NCI-H82 (cell line): ENCODE data around the gene TNFRSF11A.
A peak's percentile ranks its signal among the peaks of the same experiment; 100 is the strongest.

Experiments
- DNase-seq: peaks from one replicate; lab custom pipeline; 2025; lab: John Stamatoyannopoulos, UW

Gene TNFRSF11A

DNA sequence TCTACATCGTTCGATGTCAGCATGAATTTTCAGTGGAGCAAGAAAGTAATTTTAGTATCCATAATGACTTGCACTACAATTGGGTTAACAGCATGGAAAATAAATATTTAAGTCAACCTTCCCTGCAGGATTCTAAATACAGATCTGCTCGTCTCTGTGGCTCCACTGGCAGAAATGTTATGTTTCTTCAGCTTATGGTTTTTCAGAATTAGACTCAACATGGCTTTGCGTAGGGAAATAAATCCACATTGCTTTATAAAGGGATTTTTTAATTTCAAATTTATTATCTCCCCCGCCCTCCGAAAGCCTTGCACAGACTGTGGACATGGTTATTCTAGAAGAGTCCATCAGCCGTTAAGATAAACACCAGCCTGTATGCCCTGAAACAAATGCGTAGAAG, 18.2 kb downstream of the TNFRSF11A start:
- no peak for DNase-seq

DNA sequence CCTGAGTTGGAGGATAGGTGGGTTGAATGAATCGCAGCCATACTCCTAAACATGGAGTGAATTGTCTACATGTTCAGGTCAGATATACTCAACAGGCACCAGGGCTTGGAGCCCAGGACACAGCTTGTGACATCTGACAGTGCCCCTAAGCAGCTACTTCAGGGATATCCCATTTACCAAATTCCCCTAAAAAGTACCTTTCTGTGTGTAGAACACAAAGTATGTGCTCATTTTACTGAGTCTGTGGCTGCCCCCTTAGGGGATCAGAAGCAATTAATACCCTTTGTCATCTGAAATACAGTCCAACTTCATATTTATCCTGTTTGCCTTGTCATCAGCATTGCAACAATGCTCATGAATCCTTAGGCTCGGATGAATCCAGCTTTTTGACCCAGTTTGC, 20.8 kb downstream of the TNFRSF11A start:
- DNase-seq: no peak

DNA sequence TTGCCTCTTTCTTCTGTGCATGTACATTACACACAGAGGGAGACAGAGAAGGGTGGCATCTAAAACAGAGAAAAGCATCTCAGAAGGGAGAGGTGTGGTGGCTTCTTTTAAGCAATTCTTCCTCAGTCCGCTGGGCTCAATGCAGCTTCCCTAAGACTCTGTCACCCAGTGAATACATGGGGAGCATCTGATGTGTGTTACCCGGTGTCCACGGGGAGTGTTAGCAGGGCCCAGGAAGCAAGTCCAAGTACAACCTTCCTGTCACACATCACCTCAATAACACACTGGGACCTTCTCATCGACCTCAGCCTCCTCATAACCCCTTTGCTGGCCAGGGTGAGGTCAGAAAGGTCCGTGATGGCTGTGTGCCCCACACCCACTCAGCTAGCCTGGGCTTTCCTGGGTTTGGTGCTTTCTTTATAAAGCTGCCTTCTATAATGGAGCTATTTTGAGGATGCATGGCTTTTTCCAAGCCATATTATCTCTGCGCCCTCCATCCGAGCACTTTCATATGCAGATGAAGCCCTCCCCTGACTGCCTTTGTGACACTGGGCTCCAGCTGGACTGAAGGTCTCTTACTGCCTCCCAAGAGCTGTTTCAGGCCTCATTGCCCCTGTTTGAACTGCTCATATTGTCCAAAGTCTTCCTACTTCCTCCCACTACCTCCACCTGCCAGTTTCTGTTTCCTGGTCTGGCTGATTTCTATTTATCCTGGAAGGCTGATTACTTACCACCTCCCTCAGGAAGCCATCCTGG, 21.4 kb downstream of the TNFRSF11A start:
- no peak for DNase-seq

DNA sequence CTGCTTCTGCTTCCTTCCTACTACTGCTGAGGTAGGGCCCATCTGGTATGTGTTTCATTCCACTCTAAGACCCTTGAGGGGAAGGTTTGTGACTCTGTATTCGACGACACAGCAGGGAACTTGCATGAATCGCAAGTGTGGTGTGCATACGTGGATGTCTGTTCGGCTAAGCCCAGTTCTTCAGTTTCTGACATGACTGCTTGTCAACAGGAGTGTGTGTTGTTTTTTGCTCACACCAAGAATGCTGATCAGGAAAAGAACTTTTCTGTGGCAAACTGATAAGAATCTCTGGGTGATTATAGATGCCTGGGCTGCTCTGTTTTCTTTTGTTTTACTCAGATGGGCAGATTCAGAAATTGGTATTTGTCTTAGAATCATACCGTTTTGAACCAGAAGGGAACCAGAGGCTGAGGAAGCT, 22.0 kb downstream of the TNFRSF11A start:
- no peak for DNase-seq

DNA sequence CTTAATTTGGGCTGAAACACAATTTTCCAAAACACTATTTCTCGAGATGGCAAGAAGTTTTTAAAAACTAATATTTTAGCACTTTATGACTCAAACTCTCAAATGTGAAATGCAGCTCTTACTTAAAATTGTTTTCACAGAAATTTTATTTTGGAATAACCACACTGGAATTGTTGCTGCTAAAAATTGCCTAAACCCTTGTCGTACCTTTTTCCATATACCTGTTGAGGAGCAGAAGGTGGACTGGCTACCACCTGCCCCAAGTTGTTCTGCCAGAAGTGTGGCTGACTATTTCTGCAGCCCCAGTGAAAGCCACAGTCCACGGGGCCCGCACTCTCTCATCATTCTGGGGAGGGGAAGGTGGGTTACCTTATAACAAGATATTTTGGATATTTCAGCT, 23.4 kb downstream of the TNFRSF11A start:
- DNase-seq: no peak

DNA sequence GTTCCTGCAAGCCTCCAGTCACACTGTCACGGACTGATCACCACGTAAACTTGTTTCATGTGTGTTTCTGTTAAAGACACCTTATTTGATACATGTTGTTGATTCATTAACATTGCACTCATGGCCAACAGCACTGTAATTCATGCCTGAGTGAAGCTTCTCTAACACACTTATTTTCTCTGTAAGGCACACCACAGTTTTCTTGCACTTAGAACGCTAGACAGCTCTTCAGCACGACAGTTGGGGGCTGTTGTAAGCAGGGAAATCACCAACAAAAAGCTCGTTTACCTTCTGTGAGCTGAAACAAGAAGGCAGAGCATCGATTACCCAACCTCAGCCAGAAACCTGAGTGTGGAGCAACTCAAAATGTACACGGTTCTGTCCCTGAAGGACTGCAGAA, 28.1 kb downstream of the TNFRSF11A start:
- no peak for DNase-seq

DNA sequence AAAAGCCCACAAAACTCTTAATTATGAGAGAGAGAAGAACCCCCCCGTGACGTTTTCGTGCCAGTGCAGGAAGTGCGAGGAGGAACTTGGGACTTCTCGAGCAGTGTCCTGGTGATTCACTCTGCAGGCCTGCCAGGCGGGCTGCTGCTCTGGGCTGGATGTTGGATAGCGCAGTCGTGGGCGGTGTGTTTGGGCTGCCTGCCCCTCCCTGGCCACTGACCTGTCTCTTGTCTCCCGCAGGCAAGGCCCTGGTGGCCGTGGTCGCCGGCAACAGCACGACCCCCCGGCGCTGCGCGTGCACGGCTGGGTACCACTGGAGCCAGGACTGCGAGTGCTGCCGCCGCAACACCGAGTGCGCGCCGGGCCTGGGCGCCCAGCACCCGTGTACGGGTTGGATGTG, 29.0 kb downstream of the TNFRSF11A start:
- no peak for DNase-seq

DNA sequence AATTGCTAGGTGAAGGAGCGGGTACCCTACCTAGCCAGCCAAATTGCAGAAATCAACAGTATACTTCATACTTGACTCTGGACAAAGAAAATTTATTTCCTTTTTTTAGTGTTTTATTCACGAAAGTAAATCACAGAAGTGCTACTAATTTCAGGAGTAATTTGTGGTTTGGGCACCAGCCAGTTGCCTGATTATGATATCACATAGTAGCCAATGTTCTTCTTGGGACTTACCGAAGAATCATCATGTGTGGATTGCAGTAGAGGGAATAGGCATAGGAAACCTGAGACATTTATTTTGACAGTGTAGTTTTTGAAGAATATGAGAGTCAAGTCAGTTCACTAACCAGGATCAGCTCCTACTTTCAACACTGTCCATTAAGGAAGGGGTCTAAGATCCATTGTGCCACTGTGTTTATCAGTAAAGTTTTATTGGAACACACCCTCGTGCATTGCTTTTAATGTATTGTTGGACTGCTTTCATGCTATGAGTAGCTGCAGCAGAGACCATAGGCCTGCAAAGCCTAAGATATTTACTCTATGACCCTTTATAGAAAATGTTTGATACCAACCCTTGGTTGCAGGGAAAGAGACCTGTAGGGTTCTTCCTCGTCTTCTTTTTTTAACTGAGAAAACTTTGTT, 32.1 kb downstream of the TNFRSF11A start:
- no peak for DNase-seq

DNA sequence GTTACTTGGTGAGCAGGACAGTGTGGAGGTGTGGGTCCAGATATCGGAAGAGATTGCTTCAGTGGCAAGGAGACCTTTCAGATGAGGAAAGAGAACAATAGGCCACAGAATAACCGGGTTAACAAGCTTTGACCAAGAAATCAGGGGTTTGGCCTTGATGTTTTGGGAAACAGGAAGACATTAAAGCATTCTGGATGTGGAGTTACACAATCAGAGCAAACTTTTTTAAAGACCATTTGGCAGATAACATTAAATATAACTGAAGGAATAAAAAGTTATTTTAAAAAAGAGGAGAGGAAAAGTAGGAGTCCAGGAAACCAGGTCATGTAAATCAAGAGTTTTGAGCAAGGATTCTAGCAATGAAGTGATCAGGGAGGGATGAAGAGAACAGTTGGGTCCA, 35.7 kb downstream of the TNFRSF11A start:
- no peak for DNase-seq

DNA sequence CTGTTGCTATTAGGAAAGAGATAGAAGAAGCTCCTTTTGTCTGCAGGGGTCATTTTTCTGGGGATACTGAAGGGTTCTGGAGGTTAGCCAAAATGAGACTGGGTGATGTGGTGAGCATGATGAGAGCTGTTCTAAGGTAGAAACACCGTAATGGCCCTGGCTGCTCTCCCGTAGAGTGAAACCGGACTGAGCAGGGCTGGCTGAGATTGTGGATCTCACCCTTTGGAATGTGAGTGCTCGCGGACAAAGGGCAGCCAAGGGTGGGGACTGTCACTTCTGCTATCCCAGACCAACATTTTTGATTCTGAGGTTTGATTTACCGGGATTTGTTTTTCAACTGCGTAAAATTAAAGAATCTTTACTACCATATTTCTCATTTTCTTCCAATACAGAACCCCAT, 36.2 kb downstream of the TNFRSF11A start:
- DNase-seq: no peak

DNA sequence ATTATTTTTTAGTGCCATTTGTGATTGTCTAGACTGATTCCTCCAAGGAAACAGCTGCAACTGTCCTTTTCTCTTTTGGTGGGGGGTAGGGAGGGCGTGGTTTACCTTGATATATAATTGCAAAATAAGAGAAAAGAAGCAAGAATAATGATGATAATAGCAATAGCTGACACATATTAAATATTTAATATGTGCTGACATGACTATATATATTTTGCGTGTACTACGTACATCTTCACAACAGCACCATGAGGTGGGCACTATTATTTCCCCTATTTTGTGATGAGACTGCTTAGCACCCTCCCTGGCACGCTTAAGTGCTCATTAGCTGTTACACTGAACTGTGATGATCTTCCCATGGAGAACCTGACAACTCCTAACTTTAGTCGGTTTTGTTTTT, 39.4 kb downstream of the TNFRSF11A start:
- no peak for DNase-seq

DNA sequence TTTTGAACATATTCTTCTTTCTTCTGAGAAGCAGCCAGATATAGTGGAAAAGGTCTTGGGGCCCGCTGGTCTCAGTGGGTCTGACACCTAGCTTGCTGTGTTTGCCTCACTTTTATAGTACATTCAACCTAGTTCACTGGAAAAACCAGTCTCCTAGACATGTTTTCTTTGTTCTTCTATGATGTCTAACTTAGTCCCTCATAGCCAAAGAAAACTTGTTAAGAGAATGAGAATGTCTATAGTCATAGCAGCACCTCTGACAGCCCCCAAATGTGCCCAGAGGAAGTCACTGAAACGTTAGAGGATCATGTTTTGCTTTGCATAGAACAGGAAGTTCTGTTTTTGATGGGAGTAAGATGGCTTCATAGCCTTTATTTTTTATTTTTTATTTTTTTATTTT, 40.3 kb downstream of the TNFRSF11A start:
- DNase-seq: no peak

DNA sequence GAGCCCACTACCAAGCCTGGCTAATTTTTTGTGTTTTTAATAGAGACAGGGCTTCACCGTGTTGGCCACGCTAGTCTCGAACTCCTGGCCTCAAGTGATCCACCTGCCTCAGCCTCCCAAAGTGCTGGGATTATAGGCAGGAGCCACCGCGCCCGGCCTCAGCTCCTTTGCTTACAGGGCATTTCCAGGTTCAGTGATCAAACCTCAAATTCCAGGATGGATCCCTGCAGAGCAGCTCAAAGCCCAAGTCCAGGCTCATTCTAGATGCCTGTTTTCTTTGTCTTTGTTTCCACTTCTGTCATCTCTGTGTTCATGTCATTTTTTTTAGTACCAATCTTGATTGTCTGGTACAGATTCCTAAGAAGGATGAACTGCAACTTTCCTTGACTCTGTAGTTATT, 41.9 kb downstream of the TNFRSF11A start:
- no peak for DNase-seq

DNA sequence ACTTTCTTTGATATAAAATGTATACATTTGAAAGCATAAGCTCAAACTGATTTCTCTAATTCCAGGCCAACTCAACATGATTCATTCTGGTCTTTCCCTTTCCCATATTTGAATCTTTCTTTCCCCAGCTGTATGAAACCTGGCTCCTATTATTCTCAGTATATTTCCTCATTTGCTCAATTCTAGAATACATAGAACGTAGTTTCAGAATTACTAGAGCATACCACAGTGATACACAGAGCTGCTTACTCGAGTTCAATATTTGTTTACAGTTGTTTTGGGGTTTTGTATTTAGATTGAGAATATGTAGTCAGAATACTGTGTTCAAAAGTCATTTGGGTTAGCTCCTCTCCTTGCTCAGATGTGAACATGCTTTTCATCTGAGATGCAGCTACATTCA, 43.0 kb downstream of the TNFRSF11A start:
- DNase-seq: no peak

DNA sequence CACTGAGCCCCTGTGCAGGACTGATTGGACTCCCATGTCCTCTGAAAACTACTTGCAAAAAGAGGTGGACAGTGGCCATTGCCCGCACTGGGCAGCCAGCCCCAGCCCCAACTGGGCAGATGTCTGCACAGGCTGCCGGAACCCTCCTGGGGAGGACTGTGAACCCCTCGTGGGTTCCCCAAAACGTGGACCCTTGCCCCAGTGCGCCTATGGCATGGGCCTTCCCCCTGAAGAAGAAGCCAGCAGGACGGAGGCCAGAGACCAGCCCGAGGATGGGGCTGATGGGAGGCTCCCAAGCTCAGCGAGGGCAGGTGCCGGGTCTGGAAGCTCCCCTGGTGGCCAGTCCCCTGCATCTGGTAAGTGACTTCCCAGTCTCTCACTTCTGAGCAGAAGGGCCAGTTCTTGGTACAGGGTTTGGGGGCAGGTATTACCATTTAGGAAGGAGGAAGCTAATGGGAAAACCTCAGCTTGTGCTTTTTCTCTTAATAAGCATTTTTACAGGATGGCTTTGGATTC, 44.1 kb downstream of the TNFRSF11A start:
- DNase-seq: no peak

DNA sequence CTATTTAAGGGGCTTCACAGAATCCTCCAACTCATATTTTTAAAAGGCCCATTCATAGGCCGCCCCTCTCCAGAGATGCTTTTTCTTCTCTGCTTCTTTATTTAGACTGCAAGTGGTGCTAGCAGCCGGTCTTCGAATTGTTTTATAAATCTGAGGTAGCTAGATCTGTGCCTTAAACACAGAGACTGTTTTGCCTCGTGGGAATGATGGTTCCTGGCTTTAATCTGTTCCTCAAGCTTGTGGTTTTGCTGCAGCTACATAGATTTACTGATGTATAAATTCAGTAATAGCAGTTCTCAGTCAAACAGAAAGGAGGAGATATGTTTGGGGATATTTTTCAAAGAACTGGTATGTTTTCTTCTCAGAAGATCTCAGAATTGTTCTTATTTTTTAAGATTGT, 45.3 kb downstream of the TNFRSF11A start:
- DNase-seq: no peak

DNA sequence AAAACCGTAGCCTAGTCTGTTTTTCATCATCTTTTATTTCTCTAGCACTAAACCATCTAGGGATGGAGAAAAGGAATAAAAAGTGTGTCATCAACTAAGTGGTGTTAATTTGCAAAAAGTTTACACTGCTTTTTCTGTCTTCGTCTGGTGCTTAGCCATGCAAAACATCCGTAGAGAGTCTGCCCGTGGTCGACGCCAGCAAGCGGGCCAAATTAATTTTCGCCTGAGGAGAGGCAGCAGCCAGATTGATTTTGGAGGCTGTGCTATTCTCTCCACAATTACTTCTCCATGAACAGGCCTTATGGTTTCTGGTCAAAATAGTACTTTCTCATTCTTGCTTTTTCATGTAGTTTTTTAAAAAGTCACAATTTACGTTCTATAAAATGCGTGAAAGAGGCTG, 46.3 kb downstream of the TNFRSF11A start:
- DNase-seq: no peak

DNA sequence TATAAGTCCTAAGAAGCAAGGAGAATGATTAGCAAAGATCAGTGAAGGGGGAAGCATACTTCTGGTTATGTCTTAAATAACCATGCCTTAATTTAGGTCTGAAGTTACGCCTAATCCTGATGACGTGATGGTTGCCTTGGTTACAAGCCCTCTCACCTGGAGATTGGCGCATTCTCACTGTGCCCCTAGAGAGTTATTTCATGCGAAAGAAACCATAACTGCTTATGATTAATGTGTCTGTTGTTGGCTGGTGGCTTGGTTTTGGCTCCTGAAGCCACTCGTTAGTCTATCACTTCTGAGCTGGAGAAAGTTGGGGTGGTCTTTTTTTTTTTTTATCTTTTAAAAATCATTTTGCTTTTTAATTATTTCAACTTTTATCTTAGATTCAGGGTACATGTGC, 47.0 kb downstream of the TNFRSF11A start:
- DNase-seq: peak; percentile 8

DNA sequence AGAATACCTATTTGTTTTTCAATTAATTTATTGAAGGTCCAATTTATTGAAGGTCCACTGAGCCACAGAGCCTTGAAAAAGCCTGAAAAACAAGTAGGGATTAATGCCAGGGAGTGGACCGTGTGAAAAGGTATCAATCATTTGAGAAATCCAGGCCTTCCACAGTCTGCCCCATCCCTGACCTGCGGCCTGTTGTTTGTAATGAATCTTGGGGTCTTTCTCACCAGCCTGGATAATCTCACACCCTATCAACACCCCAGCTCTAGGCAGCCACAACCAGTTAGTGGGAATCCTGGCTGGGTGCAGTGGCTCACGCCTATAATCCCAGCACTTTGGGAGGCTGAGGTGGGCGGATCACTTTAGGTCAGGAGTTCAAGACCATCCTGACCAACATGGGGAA, 47.8 kb downstream of the TNFRSF11A start:
- no peak for DNase-seq

DNA sequence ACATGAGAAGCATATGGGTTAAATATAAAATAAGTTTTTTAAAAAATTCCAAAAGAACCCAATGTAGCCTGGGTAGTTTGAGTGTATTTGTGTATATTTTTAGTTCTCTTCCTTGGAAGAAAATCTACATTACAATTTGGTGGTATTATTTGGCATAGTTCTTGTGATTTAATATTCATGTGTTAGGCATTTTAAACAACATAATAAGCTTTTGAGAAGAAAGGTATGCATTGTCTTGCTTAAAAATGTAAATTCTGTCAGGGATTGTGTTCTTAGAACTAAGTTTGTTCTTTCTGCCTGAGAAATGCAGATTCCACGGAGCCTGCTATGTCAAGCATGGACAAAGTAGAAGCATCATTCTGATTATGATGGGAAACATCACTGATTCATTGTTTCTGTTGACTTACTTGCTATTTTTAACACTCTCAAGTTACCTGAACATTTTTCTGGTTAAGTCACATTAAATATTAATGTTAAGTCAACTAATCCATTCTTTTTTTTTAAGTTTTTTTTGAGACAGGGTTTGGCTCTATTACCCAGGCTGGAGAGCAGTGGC, 49.4 kb downstream of the TNFRSF11A start:
- no peak for DNase-seq

DNA sequence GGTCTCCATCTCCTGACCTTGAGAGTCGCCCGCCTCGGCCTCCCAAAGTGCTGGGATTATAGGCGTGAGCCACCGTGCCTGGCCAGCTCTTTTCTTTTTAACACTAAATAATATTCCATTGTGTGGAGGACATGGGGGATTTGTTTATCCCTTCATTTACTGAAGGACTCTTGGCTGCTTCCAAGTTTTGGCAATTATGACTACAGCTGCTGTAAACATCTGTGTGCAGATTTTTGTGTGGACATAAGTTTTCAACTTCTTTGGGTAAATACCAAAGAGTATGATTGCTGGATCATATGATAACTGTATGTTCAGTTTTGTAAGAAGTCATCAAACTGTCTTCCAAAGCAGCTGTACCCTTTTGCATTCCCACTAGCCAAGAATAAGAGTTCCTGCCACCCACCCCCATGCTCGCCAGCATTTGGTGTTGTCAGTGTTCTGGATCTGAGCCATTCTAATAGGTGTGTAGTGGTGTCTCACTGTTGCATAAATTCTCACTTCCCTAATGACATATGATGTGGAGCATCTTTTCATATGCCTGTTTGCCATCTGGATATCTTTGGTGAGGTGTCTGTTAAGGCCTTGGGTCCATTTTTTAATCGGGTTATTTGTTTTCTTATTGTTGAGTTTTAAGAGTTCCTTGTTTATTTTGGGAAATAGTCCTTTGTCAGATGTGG, 52.2 kb downstream of the TNFRSF11A start:
- DNase-seq: no peak

DNA sequence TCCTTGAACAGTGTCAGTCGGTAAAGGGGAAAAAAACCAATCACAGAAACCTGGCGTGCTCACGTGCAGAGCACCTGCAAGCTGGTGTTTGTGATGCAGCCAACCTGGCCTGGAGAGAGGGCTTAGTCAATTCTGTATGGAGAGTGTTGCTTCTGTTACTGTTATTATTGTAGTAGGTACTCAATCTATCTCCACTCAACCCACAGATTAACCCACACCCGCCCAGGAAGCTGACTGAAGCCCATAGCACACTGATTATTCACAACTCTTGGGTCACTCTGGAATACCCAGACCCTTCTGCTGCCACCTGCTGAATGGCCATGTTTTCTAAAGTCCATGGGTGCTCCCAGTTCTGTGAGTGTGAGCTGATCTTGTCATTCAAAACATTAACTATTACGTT, 53.9 kb downstream of the TNFRSF11A start:
- no peak for DNase-seq

DNA sequence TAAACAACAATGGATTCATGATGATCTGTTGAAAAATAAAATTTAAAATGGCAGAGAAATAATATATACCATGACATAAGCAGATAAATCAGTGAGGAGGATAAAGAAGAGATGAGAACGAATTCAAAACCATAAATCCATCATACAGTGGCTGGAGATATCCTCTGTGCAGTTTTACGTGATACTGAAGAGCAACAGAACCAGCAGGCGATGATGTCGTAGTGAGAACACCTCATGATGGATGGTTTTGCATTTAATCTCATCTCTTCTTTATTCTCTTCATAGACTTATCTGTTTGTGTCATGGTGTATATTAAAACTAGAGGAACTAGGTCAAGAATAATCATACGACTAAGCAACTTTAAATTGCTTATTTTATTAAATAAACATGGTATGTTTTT, 56.3 kb downstream of the TNFRSF11A start:
- no peak for DNase-seq
